HUES48 (cell line): ENCODE data around the gene CDCA7L.

Experiments used
- H3K27ac ChIP-seq: one replicate; pipeline ENCODE4 v1.7.0; 2013; ENCODE audit warnings: low read depth, low read length, inconsistent platforms
- H3K27me3 ChIP-seq: 2 replicates; pipeline ENCODE4 v1.6.1; 2013; ENCODE audit warnings: mild to moderate bottlenecking, low read length; ENCODE audit not compliant: control insufficient read depth, insufficient read depth
- H3K36me3 ChIP-seq: 2 replicates; pipeline ENCODE4 v1.6.1; 2013; ENCODE audit warnings: low read length; ENCODE audit not compliant: control insufficient read depth, insufficient read depth
- H3K4me1 ChIP-seq: 2 replicates; pipeline ENCODE4 v1.6.1; 2013; ENCODE audit warnings: mild to moderate bottlenecking, low read length; ENCODE audit not compliant: control insufficient read depth, insufficient read depth
- H3K4me3 ChIP-seq: 2 replicates; pipeline ENCODE4 v1.5.1; 2013; ENCODE audit warnings: mild to moderate bottlenecking, low read depth, low read length
- H3K9ac ChIP-seq: 2 replicates; pipeline ENCODE4 v1.6.1; 2013; ENCODE audit warnings: mild to moderate bottlenecking, low read depth, low read length, moderate library complexity
- H3K9me3 ChIP-seq: 2 replicates; pipeline ENCODE4 v1.6.1; 2013; ENCODE audit warnings: low read length; ENCODE audit not compliant: control insufficient read depth, insufficient read depth

Gene CDCA7L

GRCh38 chr7:21945454-21946221 is at the start of gene CDCA7L:
Gene CDCA7L, minus strand, starts transcription at chr7:21945899. Its CDS starts 95 bp downstream, at chr7:21945804.
- peak within 1 kb of the TSS; percentile 99 for H3K9ac ChIP-seq
- peaks cover 37% of the 10 kb centered on the region for H3K4me1 ChIP-seq

GRCh38 chr7:21986096-21986495 is 40.4 kb upstream of the CDCA7L start:
- Histone ChIP-seq H3K9me3 (no peaks in the 10 kb centered on the region), H3K36me3 (no peaks in the 10 kb centered on the region), H3K27me3 (no peaks in the 10 kb centered on the region), H3K4me3 (no peak overlapping the region), H3K4me1 (no peaks in the 10 kb centered on the region), H3K9ac (no peak overlapping the region), H3K27ac (no peak overlapping the region)

More at GRCh38 chr7:21945454-21946221, at the start of gene CDCA7L:
- no peaks in the 10 kb centered on the region for H3K27me3 ChIP-seq
- peaks cover 12% of the 10 kb centered on the region for H3K36me3 ChIP-seq
- no peaks in the 10 kb centered on the region for H3K9me3 ChIP-seq
- H3K4me3 ChIP-seq, result peak within 1 kb of the TSS; percentile 83
- peak within 1 kb of the TSS; percentile 85 for H3K27ac ChIP-seq

- Histone ChIP-seq H3K27ac (no peak overlapping the region), H3K36me3 (no peaks in the 10 kb centered on the region), H3K9ac (no peak overlapping the region), H3K27me3 (no peaks in the 10 kb centered on the region), H3K4me1 (no peaks in the 10 kb centered on the region), H3K9me3 (no peaks in the 10 kb centered on the region), H3K4me3 (no peak overlapping the region)
Measured at GRCh38 chr7:21984042-21984441, 38.3 kb upstream of the CDCA7L start.

DNA sequence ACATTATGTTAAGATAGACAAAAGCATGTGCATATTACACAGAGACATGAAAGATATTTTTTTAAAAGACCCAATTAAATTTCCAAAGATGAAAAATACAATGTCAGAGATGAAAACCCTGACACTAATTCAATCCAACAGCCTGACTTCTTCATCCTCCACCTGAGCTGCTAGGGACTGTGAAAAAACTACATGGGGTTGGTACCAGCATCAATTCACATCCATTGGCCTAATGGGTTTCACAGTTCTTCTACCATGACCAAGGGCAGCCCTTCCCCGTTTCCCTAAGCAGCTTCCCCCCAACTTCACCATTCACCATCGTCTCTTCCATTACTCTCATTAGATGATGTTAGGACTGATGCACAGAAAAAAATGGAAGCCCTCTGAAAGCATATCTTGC is 37.4 kb upstream of the CDCA7L start:
- Histone ChIP-seq H3K9ac (no peak overlapping the region), H3K4me1 (no peaks in the 10 kb centered on the region), H3K4me3 (no peak overlapping the region), H3K36me3 (no peaks in the 10 kb centered on the region), H3K9me3 (no peaks in the 10 kb centered on the region), H3K27me3 (no peaks in the 10 kb centered on the region), H3K27ac (no peak overlapping the region)

GRCh38 chr7:21981524-21981923 is 35.8 kb upstream of the CDCA7L start:
- no peak overlapping the region for H3K9ac ChIP-seq
- no peak overlapping the region for H3K4me3 ChIP-seq
- H3K27ac ChIP-seq, result no peak overlapping the region
- H3K36me3 ChIP-seq, result no peaks in the 10 kb centered on the region
- no peaks in the 10 kb centered on the region for H3K9me3 ChIP-seq
- no peaks in the 10 kb centered on the region for H3K4me1 ChIP-seq
- H3K27me3 ChIP-seq, result no peaks in the 10 kb centered on the region

- Histone ChIP-seq H3K9ac (no peak overlapping the region), H3K36me3 (no peaks in the 10 kb centered on the region), H3K9me3 (no peaks in the 10 kb centered on the region), H3K4me1 (no peaks in the 10 kb centered on the region), H3K27me3 (no peaks in the 10 kb centered on the region), H3K4me3 (no peak overlapping the region), H3K27ac (no peak overlapping the region)
Measured at GRCh38 chr7:21980926-21981500, 35.3 kb upstream of the CDCA7L start.

DNA sequence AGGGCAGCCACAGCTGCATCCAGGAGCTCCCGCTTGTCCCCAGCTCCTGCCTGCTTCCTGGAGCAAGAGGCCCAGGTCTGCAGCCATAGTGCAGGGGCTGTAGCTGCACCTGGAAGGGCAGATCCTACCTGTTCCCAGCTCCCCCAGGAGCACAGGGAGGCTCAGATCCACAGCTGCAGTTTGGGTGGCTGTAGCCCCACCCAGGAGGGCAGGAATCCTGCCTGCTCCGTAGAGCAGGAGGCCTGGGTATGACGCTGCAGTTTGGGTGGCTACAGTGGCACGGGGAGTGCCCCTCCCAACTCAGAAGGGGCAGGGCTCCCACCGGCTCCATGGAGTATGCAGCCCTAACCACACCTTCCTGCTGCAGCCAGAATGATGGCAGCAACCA is 26.7 kb upstream of the CDCA7L start:
- no peaks in the 10 kb centered on the region for H3K36me3 ChIP-seq
- H3K9ac ChIP-seq, result no peak overlapping the region
- peaks cover 4% of the 10 kb centered on the region for H3K4me1 ChIP-seq
- H3K27me3 ChIP-seq, result no peaks in the 10 kb centered on the region
- no peak overlapping the region for H3K4me3 ChIP-seq
- no peak overlapping the region for H3K27ac ChIP-seq
- no peaks in the 10 kb centered on the region for H3K9me3 ChIP-seq

- Histone ChIP-seq H3K27ac (no peak overlapping the region), H3K27me3 (no peaks in the 10 kb centered on the region), H3K4me1 (peaks cover 4% of the 10 kb centered on the region), H3K9me3 (no peaks in the 10 kb centered on the region), H3K36me3 (no peaks in the 10 kb centered on the region), H3K4me3 (no peak overlapping the region), H3K9ac (no peak overlapping the region)
Measured at GRCh38 chr7:21971780-21972396, 26.2 kb upstream of the CDCA7L start.

- no peak overlapping the region for H3K27ac ChIP-seq
- no peaks in the 10 kb centered on the region for H3K27me3 ChIP-seq
- no peaks in the 10 kb centered on the region for H3K36me3 ChIP-seq
- peaks cover 4% of the 10 kb centered on the region for H3K4me1 ChIP-seq
- H3K9me3 ChIP-seq, result no peaks in the 10 kb centered on the region
- no peak overlapping the region for H3K9ac ChIP-seq
- H3K4me3 ChIP-seq, result no peak overlapping the region
Measured at GRCh38 chr7:21969822-21970221, 24.1 kb upstream of the CDCA7L start.

DNA sequence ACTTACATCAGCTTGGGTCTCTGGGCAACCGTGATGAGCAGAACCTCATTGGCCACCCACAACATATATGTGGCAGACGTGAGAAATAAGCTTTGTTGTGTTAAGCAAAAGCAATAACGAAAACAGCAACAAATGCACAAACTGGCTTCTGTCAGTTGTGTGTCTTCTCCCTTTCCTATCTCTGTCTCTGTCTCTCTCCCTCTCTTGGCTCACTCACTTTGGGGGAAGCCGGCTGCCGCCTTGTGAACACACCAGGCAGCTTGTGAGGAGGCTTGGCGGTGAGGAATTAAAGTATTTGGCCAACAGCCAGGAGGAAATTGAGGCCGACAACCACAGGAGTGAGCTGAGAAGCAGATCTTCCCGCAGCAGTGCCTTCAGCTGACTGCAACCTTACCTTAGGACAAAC is 21.9 kb upstream of the CDCA7L start:
- no peaks in the 10 kb centered on the region for H3K27me3 ChIP-seq
- H3K4me1 ChIP-seq, result peaks cover 3% of the 10 kb centered on the region
- H3K9me3 ChIP-seq, result no peaks in the 10 kb centered on the region
- H3K4me3 ChIP-seq, result no peak overlapping the region
- H3K9ac ChIP-seq, result no peak overlapping the region
- no peaks in the 10 kb centered on the region for H3K36me3 ChIP-seq
- no peak overlapping the region for H3K27ac ChIP-seq

GRCh38 chr7:21966271-21966670 is 20.6 kb upstream of the CDCA7L start:
- Histone ChIP-seq H3K27me3 (no peaks in the 10 kb centered on the region), H3K9ac (no peak overlapping the region), H3K4me3 (no peak overlapping the region), H3K27ac (no peak overlapping the region), H3K4me1 (no peaks in the 10 kb centered on the region), H3K9me3 (no peaks in the 10 kb centered on the region), H3K36me3 (no peaks in the 10 kb centered on the region)
